Left ventricle myocardium superior (tissue), 1 donor: ENCODE data around the gene RPTOR. TPM values are rescaled to one million over a fixed set of nuclear protein-coding genes. Genes with fewer than 3 reads are reported as not detected.
A peak's percentile ranks its signal among the peaks of the same experiment; 100 is the strongest.

ENCODE experiments used
- ATAC-seq: fragments of 200-7000 bp; cut with Tn5 transposase; one replicate; pipeline ENCODE4 v1.9.1; 2020; ENCODE audit warnings: mild to moderate bottlenecking, moderate library complexity
- DNase-seq: peaks from one replicate; pipeline ENCODE4 v3.0.0-alpha.2; 2020
- intact Hi-C: fragments of 100-400 bp; cut with micrococcal nuclease; formaldehyde crosslinking; loops from one replicate; pipeline ENCODE4 v1.11.0; 2022
- total RNA-seq: library from RNA; stranded (reverse); fragmentation: NEBNext Ultra II Directional; extraction: Animal tissue kit (Norgen Biotek cat#: 25700); gene quantifications from one replicate; pipeline ENCODE4 v1.2.1, GENCODE V29; 2021
- donor health status: DM: no; HTN: yes; CAD: no; lungs with severe emphysema.

RPTOR gene
- total RNA-seq, 1 donor from 2014 or later = 20.9 TPM

- ATAC-seq (peak; percentile 88), DNase-seq (peak; percentile 68)
- intact Hi-C loops = no loop called here
Observed at GRCh38 chr17:80649672-80650330, 105.2 kb downstream of the RPTOR start.

- ATAC-seq (no peak), DNase-seq (no peak)
- intact Hi-C loops = no loop called here
Observed at GRCh38 chr17:80650331-80650672, 105.7 kb downstream of the RPTOR start.

- intact Hi-C loops = no loop called here
- DNase-seq (no peak), ATAC-seq (no peak)
Observed at GRCh38 chr17:80650751-80651518, 106.3 kb downstream of the RPTOR start.

- DNase-seq = no peak
- no peak for ATAC-seq
- intact Hi-C loops = no loop called here
Observed at GRCh38 chr17:80652756-80653330, 108.2 kb downstream of the RPTOR start.

- intact Hi-C loops = no loop called here
- ATAC-seq = no peak
- DNase-seq = no peak
Observed at GRCh38 chr17:80653856-80654255, 109.2 kb downstream of the RPTOR start.

- DNase-seq = no peak
- intact Hi-C loops = no loop called here
- ATAC-seq = no peak
Observed at GRCh38 chr17:80655608-80656007, 111.0 kb downstream of the RPTOR start.

GRCh38 chr17:80656590-80656989, 112.0 kb downstream of the RPTOR start:
- DNase-seq = no peak
- no peak for ATAC-seq
- intact Hi-C loops = no loop called here

- no peak for ATAC-seq
- DNase-seq = no peak
- intact Hi-C loops = no loop called here
Observed at GRCh38 chr17:80657561-80657960, 112.9 kb downstream of the RPTOR start.

GRCh38 chr17:80658821-80659220, 114.2 kb downstream of the RPTOR start:
- ATAC-seq (no peak), DNase-seq (no peak)
- intact Hi-C loops = no loop called here

- intact Hi-C loops = no loop called here
- DNase-seq (no peak), ATAC-seq (no peak)
Observed at GRCh38 chr17:80659651-80660050, 115.0 kb downstream of the RPTOR start.

- intact Hi-C loops = no loop called here
- ATAC-seq (no peak), DNase-seq (no peak)
Observed at GRCh38 chr17:80660527-80661198, 116.0 kb downstream of the RPTOR start.

GRCh38 chr17:80662557-80662956, 117.9 kb downstream of the RPTOR start:
- DNase-seq = no peak
- no peak for ATAC-seq
- intact Hi-C loops = no loop called here

- no peak for DNase-seq
- intact Hi-C loops = no loop called here
Observed at GRCh38 chr17:80663781-80664206, 119.2 kb downstream of the RPTOR start.

GRCh38 chr17:80664217-80664790, 119.7 kb downstream of the RPTOR start:
- no peak for DNase-seq
- ATAC-seq = no peak
- intact Hi-C loops = no loop called here

More at GRCh38 chr17:80663781-80664206, 119.2 kb downstream of the RPTOR start:
- ATAC-seq = peak; percentile 61

- DNase-seq (no peak), ATAC-seq (no peak)
- intact Hi-C loops = no loop called here
Observed at GRCh38 chr17:80665792-80666191, 121.2 kb downstream of the RPTOR start.

- no peak for DNase-seq
- intact Hi-C loops = no loop called here
- ATAC-seq = no peak
Observed at GRCh38 chr17:80666867-80667266, 122.2 kb downstream of the RPTOR start.

- intact Hi-C loops = no loop called here
- no peak for ATAC-seq
- DNase-seq = no peak
Observed at GRCh38 chr17:80667462-80668277, 123.0 kb downstream of the RPTOR start.

- no peak for DNase-seq
- no peak for ATAC-seq
Observed at GRCh38 chr17:80668375-80669148, 123.9 kb downstream of the RPTOR start.

More at GRCh38 chr17:80668375-80669148, 123.9 kb downstream of the RPTOR start:
- intact Hi-C loops = no loop called here
